Measurements from ENCODE around the gene NME5.
"Not testable (repeated sequence)": the region's sequence is repeated elsewhere in the genome, so short reads cannot be mapped to it uniquely, and the experiment has no call there.

The NME5 gene

DNA sequence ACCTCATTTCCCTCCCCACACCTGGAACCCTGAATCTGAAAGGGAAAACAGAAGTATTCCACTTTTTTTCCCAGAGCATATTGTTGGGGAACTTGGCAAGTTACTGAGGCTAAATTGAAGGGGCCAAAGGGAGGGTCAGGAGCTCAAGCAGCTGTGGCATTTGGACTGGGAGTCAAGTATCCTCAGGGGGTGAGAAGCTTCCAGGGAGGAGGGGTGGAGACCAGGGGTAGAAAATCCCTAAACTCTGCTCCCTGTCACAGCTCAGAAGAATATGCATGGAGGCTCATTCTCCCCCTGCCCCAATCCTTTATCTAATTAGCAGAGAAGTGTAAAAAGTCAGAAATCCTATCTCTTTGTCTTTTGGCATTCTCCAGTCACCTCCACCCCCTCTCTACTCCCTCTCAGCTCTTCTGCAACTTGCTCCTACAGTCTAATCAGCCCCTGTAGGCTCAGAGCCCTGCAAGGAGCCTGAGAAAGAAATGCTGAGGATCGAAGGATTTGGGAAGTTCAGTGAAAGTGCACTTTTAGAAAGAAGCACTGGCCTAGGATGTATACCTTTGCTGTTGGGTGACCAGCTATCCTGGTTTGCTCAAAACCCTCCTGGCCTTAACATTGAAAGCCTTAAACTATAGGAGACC, 61.1 kb downstream of the NME5 start:
- DNase-seq (ENCODE audit: low read depth in 2 of 2): no peak

DNA sequence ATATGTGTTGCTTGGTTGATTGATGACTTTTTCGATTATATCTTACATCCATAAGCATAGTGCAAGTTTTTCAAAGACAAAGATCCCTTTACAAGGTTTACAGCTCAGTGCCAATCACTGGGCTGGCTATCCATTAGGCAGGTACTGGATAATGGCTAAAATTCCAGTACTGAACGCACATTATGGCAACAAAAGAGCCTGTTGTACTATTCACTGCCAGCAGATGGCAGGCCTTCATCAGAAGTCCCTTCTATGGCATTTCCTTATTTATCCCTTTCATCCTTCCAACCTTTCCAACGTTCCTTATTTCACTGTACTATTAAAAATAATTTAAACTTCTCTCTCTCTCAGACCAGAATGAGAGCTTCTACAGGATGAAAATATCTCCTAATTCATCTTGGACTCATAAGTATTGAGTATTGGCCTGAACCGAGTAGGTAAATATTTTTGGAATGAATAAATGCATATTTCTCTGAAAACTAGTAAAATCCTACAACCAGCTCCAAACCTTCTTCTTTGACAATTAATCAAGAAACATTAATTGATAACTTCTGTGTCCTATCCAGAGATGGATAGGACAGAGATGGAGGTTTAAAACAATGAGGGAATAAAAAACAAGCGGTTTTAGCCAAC, 62.0 kb downstream of the NME5 start:
- DNase-seq (ENCODE audit: low read depth in 2 of 2): peak; percentile 5 to 10

DNA sequence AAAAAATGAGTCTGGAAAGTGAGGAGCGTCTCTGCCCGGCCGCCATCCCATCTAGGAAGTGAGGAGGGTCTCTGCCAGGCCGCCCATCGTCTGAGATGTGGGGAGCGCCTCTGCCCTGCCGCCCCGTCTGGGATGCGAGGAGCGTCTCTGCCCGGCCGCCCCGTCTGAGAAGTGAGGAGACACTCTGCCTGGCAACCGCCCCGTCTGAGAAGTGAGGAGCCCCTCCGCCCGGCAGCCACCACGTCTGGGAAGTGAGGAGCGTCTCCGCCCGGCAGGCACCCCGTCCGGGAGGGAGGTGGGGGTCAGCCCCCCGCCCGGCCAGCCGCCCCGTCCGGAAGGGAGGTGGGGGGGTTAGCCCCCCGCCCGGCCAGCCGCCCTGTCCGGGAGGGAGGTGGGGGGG, 69.2 kb downstream of the NME5 start:
- DNase-seq (ENCODE audit: low read depth in 2 of 2): not testable (repeated sequence)

GRCh38 chr5:138068742-138069600, 70.3 kb downstream of the NME5 start:
- DNase-seq (ENCODE audit: low read depth in 2 of 2): peak; percentile 41 to 62

DNA sequence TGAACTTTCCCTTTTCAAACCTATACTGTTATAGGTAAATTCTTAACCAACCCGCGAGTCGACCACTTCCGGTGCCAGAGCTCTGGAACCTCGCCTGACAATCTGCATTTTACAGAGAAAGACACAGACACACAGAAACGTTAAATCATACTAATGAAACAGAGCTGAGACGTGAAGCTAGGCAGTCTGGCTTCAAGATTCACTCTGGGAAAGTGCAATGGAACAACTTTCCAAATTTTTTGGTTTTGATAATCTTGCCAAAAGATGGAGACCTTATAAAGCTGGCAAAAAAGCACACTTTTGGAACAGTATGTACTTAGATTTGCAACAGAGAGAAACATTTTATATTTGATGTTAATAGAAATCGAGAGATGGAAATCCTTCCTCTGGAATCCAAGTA, 71.3 kb downstream of the NME5 start:
- DNase-seq (ENCODE audit: low read depth in 2 of 2): no peak

Measured in stimulated activated CD8-positive, alpha-beta memory T cell treated with anti-CD3 and anti-CD28 coated beads, Interleukin-7, amount 100 ng/mL, for 1 hour (primary cell).